DMS 273 treated with DMSO at 0.1 percent for 48 hours (cell line): ENCODE data around the gene TNFRSF12A.

ENCODE experiments used
- DNase-seq: peaks from one replicate; lab custom pipeline; 2025; lab: John Stamatoyannopoulos, UW

Gene TNFRSF12A, protein sequence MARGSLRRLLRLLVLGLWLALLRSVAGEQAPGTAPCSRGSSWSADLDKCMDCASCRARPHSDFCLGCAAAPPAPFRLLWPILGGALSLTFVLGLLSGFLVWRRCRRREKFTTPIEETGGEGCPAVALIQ

DNA sequence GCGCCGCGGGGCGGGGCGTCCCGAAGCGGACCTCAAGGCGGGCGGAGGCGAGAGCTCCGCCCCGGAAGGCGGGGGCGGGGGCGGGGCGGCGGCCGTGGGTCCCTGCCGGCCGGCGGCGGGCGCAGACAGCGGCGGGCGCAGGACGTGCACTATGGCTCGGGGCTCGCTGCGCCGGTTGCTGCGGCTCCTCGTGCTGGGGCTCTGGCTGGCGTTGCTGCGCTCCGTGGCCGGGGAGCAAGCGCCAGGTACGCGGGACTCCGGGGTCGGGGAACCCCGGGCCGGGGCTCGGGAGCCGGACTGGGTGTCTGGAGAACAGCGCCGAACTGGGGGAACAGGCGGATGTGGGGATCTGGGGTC is at the start of gene TNFRSF12A:
Gene TNFRSF12A (plus strand): TSS at position 122 of the 357 bp plus-strand sequence. CDS start 30 bp downstream, at position 152.
- DNase-seq = peak; percentile 25

DNA sequence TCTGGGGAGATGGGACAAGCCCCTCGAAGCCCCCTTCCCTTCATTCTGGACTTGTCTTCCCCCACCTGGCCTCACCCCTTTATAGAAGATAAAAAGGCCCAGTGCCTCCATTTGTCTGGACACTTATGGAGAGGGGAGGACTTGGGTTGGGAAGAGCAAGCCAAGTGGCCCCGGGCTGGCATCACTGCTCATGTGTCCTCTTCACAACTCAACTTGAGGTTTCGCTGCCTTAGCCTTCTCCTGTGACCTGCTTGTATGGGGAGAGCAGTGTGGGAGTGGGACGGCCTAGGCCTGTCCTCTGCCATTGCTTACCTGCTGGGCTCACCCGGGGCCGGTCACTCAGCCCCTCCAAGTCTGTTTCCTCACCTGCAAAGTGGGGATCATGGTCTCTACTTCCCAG is 49.6 kb upstream of the TNFRSF12A start:
- no peak for DNase-seq

DNA sequence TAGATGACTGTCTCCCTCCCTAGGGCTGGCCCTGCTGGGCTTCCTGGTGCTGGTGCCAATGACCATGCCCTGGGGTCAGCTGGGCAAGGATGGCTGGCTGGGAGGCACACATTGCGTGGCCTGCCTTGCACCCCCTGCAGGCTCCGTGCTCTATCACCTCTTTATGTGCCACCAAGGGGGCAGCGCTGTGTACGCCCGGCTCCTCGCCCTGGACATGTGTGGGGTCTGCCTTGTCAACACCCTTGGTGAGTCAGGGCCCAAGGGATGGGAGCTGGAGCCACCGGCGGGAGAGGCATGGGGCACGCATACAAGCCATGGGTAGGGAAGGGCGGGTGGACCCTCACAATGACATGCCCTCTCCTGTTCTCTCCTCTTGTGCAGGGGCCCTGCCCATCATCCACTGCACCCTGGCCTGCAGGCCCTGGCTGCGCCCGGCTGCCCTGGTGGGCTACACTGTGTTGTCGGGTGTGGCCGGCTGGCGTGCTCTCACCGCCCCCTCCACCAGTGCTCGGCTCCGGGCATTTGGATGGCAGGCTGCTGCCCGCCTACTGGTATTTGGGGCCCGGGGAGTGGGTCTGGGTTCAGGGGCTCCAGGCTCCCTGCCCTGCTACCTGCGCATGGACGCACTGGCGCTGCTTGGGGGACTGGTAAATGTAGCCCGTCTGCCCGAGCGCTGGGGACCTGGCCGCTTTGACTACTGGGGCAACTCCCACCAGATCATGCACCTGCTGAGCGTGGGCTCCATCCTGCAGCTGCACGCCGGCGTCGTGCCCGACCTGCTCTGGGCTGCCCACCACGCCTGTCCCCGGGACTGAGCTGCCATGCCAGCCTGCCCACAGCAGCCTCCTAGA is 48.8 kb upstream of the TNFRSF12A start:
- DNase-seq = no peak

DNA sequence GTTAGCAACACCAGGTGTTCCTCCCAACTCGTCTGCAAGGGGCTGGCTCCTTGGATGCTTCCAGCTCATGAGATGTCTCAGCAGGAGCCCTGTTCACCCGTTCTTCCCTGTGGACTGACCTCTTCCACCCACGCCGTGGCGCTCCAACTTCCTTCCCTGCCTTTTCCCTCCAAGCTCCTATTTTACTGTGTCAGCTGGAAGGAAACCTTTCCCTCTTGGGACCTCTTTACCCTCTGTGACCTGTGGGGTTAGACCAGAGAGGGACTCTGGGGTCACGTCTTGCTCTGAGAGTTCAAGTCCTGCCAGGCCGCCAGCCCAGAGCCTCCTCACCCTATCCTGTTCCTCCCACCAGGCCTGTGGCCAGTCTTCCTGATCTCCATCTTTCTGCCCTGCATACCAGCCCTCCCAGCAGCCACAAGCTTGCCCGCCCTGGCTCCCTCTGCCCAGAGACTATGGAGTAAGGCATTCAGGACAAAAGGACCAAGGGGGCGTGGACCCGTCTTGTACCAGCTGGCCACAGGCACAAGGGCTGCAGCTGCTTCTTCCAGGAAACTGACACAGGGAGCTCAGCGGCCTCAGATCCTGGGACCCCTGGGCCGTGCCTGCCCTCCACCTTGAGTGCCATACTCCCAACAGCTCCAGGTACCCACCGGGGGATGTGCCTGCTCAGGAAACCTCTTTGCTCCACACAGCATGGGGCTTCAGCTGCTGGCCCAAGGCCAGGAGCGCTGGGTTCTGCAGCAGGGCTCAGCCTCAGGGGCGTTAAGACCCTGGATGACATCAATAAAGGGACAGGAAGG is 48.0 kb upstream of the TNFRSF12A start:
- no peak for DNase-seq

DNA sequence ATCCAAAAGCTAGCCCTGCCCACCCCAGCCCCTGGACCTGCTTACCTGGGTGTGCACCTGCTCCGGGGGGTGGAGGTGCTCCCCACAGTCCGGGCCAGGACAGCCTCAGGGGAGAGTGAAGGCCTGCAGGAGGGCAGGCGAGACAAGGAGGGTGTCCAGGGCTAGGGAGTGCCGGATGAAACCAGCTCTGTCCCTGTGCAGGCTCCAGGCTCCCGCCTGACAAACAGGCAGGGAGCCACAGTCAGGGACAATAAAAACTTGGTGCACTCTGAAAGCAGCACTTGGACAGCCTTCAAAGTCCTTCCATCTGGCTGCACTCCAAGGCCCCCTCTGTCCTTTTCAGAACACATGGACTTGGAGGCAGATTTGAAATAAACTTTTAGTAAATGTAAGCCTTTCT is 47.1 kb upstream of the TNFRSF12A start:
- DNase-seq = no peak

DNA sequence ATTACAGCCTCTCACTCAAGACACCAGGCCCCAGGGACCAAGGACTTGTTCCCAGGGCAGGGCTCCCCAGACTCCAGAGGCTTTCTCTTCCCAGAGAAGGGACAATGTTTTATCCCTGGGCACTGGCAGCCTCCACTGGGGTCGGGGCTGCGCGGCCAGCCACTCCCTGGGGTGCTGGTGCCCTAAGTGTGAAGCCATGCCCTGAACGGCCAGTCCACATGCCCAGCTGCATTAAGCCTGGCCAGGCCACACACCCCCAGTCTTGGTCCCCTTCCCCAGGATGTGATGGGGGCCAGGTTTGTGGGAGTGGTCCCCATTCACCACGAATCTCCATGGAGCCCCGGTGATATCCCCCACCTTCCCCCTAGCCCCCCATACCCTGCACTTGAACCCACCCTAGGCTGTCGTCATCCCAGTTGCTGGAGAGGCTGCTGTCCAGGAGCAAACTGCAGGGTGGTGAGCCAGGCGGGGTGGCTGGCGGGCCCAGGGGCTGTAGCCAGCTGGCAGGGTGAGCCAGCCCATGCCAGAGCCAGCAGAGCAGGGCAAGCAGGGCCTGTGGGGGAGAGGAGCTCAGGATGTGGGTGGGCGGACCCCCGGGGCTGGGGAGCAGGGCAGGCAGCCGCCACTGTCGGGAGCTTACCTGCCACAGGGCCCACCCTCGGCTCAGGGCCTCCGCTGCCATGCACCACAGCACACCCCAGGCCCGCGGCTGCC is 46.4 kb upstream of the TNFRSF12A start:
- DNase-seq = no peak

DNA sequence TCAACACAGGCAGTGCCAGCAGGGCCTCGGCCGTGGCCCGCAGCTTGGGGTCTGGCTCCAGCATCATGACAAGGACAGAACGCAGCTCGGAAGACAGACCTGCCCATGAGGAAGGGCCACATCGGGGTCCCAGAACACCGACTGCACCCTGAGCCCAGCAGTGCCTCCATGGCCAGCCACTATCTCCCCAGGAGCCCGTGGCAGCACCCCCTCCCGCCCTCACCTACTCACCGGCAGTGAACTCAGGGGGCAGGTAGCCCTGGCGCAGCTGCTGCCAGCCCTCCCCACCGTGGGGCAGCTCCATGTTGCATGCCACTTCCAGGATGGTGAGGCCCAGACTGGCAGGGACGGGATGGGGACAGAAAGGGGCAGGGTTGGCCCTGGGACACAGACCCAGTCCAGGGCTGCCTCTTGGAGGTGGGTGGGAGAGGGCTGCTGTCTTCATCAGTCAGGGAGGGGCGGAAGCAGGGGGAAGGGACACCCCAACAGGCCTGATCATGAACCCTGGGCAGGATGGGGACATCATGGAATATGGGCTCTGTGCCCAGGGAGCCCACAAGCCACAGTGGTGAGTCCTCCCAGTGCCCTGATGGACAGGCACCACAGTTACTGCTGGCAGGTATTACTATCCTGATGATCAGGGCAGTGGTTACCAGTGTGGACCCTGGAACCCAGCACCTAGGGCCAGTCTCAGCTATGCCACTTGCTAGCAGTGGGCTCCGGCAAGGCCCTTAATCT is 45.7 kb upstream of the TNFRSF12A start:
- DNase-seq = no peak

DNA sequence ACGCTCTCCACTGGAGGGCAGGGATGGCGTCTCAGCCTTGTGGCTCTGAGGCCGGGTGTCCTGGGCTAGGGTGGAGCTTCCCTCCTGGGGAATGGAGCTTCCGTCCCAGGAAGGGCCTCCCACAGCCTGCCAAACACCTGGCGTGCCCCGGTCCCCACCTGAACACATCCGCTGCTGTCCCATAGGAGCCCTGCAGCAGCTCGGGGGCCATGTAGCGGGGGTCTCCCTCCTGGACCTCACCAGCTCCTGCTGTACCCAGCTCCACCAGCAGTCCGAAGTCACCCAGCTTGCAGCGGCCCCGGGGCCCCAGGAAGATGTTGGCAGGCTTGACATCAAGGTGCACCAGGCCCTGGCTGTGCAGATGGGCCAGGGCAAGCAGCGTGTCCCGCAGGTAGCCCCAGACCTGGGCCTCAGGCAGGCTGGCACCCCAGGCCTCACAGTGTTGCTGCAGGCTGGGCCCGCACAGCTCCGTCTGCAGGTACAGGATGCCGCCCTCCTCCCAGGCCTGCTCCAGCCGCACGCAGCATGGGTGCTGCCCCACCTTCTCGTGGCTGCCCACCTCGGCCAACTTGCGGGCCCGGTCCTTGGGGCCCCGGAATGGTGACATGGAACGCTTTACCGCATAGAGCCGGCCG is 44.9 kb upstream of the TNFRSF12A start:
- DNase-seq = no peak

DNA sequence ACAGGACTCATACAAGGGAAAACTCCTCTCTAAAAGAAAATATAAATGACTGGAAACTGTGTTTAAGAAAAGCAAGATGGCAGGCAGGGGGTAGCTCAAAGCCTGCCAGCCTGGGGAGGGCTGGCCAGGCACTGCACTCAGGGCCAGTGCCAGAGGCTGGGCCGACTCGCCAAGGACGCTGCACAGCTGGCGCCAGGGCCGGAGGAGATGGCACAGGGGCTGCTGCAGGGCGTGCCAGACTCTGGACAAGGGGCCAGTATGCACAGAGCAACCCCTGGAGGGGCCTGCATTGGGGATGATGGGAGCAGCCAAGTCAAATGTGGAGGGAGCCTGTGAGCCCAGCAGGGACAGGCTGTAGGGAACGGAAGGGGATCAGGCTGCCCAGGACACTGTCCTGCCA is 44.0 kb upstream of the TNFRSF12A start:
- no peak for DNase-seq

DNA sequence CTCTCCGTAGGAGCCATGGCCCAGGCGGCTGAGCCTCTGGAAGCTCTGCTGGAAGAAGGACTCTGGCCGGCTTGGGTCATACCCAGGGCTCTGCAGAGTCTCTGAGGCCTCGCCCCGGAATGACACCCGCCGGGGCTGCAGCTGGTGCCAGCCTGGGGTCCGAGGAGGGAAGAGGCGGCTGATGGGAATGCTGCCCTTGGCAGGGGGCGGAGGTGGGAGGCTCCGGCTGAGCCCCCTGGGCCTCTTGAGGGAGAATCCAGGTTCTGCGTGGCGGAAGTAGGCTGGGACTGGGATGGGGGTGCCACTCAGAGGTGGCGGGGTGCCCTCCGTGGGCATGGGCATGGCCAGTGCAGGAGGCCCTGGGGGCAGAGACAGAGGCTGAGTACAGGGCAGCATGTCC is 43.5 kb upstream of the TNFRSF12A start:
- DNase-seq = no peak

DNA sequence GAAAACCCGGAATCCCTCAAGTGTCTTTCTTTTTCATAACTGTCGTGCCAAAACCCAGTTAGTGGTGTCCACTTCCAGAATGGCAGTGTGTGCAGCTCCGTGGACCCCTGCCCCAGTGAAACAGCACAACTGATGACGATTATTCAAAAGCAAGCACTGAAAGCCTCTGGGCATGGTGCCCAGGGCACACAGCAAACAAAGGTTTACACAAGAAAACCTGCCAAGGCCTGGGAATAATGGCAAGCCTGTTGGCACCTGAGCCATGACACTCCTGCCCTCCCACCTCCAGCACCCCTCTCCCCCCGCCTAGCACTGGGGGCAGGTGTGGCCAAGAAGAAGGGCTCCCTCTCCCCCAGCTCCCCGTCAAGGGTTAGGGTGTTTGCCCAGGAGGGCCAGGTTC is 42.7 kb upstream of the TNFRSF12A start:
- no peak for DNase-seq

DNA sequence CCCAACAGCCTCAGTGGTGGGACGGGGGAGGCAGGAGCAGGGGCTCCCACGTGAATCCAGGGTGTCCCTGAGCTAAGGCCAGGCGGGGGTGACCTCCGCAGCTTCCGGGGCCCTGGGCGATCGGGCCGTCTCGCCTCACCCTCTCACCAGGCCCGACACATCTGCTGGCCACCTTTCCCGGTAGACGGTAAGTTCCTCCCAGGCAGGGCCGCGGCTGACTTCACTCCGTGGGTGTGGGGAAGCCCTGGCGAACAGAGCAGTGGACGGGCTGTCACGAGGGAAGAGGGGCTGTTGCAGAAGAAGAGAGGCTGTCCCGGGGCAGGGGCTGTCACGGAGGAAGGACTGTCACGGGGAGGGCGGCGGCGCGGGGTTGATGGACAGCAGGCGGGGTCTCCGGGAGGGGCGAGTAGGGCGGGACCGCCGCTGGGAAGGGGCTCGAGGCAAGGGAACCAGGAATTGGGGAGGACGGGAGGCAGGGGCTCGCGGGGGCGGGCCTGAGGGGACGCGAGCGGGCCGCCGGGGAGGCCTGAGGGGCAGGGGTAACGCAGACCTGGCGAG is 40.4 kb upstream of the TNFRSF12A start:
- no peak for DNase-seq

DNA sequence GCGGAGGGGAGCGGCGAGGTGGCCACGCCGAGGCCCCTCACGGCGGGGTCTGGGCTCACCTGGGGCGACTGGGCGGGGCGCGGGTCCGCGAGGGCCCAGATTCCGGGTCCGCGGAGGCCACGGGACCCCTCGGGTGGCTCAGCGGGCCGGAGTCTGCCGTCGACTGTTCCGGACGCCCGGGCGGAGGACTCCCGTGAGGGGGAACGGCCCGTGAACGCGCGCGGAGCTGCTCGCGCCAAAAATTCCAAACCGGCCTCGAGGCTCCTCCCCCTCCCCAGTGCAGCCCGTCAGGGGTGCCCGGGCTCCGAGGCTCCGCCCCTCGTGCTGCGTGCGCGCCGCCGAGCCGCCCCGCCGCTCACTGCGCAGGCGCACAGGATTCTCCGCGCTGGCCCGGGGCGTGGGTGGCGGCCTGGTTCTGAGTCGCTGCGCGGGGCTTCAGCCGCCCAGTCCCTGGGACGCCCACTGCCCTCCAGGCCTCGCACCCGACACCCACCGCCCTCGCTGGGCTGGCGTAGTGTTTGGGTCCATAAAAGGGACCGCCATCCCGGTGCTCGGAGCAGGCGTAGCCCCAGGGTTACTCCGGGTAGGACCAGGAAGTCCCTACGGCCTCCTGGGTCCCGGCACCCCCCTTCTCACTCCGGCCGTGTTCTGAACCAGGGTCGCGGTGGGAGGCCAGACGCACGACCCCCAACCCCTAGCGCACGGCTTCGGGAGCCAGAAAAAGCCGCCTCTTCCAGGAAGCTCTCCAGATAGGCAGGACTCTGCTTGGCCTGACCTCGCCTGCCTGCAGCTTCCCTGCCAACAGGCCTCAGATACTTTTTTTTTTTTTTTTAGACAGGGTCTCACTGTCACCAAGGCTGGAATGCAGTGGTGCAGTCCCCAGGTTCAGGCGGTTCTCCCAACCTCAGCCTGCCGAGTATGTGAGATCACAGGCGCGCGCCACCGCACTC is 39.7 kb upstream of the TNFRSF12A start, which contains the start of gene PKMYT1:
Gene PKMYT1 (minus strand): TSS at position 220 of the 950 bp plus-strand sequence. CDS start 789 bp downstream, outside the sequence.
- DNase-seq = peak; percentile 41

DNA sequence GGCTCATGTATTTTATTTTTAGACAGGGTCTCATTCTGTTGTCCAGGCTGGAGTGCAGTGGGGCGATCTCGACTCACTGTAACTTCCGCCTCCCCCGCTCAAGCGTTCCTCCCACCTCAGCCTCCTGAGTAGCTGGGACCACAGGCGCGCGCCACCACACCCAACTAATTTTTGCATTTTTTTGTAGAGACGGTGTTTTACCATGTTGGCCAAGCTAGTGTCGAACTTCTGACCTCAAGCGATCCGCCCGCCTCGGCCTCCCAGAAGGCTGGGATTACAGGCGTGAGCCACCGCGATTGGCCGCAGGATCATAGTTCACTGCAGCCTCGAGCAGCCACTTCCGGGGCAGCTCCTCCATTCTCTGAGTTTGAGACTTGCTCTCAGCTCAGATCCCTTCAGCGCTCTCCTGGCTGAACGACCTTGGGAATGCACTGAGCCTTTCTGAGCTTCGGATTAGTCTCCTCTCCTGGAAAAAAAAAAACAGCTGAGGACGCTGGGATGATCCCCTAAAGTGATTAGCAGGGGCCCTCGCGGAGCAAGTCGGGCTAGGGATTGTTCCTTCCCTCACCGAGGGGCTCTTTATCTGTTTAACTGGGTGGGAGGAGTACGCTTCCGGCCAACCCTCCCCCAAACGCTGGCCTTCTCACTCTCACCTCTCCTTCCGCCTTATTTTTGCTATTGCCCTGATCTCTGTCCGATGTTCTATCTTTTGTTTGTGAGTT is 38.8 kb upstream of the TNFRSF12A start:
- no peak for DNase-seq

DNA sequence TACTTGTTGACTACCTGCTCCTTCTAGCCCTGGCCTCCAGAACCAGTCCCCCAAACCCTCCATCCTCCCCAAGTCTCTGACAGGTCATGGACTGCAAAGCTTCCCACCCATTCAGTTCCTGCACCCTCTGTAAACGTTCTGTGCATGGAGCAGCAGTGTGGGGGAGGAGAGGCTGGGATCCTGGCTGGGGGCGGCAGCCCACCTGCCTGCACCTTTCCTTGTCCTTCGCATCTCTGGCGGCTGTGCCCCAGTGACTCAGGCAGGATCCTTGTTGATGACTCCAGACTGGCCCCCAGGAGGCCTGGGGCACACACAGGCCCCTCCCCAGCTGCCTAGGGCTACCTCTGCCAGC is 38.3 kb upstream of the TNFRSF12A start:
- DNase-seq = no peak

DNA sequence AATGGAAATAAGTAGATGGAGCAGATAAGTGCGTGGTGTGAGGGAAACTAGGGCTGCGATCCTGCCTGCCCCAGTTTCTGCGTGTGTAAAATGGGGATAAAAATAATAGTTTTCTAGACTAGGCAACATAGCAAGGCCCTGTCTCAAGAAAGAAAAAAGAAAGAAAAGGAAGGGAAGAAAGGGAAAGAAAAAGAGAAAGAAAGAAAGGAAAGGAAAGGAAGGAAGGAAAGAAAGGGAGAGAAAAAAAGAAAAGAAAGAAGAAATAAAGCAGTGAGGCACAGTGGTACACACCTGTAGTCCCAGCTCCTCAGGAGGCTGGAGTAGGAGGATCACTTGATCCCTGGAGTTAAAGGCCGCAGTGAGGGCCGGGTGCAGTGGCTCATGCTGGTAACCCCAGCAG is 37.8 kb upstream of the TNFRSF12A start:
- no peak for DNase-seq

DNA sequence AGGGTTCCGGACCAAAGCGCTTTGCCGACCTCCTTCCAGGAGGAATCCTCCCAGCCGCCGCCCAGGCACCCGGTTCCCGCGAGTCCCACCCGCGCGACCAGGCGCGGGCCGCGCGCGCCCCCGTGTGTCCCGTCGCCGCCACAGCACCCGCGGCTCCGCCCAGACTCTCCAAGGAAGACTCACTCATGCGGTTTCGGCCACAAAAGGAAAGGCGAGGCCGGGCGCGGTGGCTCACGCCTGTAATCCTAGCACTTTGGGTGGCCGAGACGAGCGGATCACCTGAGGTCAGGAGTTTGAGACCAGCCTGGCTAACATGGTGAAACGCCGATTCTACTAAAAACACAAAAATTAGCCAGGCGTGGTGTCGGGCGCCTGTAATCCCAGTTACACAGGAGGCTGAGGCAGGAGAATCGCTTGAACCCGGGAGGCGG is 36.4 kb upstream of the TNFRSF12A start:
- DNase-seq = peak; percentile 20

DNA sequence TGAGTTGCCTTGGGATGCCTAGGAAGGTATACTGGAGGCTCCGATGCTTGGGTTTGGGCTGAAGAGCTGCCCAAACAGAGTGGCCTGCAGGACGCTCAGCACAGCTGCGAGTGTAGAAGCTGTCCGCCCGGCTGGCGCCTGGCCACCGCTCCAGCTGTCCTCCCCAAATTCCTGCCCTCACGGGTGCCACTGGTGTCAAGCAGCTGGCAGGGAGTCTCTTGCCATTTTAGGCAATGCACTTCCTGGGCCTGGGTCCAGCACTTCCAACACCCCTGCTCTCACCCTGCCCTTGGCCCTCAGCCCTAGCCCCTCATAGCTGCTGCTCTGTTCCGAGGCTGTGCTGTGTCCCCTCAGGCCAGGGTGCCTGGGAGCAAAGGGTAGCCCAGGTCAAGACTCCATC is 34.7 kb upstream of the TNFRSF12A start:
- DNase-seq = peak; percentile 49

DNA sequence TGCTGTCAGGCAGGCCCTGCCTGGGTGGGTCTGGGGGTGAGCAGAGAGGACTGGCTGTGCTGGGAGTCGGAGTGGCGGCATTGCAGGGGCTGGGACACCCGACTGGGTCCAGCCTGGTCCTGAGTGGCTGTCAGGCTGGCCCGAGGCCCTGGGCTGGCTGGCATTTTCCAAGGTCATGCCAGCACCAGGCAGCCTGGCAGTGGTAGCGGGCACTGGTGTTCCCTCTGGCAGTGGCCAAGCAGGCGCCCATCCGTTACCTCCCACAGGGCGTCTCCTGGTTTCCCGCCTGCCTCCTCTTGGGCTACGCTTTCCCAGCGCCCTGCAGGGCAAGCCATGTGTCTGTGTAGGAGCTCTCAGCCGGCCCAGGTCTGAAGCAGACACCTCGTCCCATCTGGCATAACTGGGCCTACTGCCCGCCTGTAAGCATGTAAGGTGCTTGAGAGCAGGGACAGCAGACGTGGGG is 34.2 kb upstream of the TNFRSF12A start:
- peak; percentile 93 for DNase-seq
